Left ventricle myocardium inferior (tissue), 1 donor: ENCODE data around the gene NDUFS2. TPM values are rescaled to one million over a fixed set of nuclear protein-coding genes. Genes with fewer than 3 reads are reported as not detected.

Source experiments
- DNase-seq: peaks from one replicate; pipeline ENCODE4 v3.0.0-alpha.2; 2020
- H3K27ac ChIP-seq: fragments of 200-600 bp; replicated peaks from 2 replicates; pipeline ENCODE4 v1.8.0; 2021
- H3K27me3 ChIP-seq: fragments of 200-600 bp; 2 replicates; pipeline ENCODE4 v1.8.0; 2021; ENCODE audit warnings: low read depth
- H3K36me3 ChIP-seq: fragments of 200-600 bp; 2 replicates; pipeline ENCODE4 v1.8.0; 2021
- H3K4me1 ChIP-seq: fragments of 200-600 bp; 2 replicates; pipeline ENCODE4 v1.8.0; 2021
- H3K4me3 ChIP-seq: fragments of 200-600 bp; 2 replicates; pipeline ENCODE4 v1.8.0; 2021; ENCODE audit warnings: mild to moderate bottlenecking, moderate library complexity
- H3K9me3 ChIP-seq: fragments of 200-600 bp; replicated peaks from 2 replicates; pipeline ENCODE4 v1.8.0; 2021
- intact Hi-C: fragments of 100-400 bp; cut with micrococcal nuclease; formaldehyde crosslinking; loops from one replicate; pipeline ENCODE4 v1.11.0; 2022
- total RNA-seq: library from RNA; stranded (reverse); fragmentation: NEBNext Ultra II Directional; extraction: Animal tissue kit (Norgen Biotek cat#: 25700); gene quantifications from one replicate; pipeline ENCODE4 v1.2.1, GENCODE V29; 2021
- TF ChIP-seq, protein P1 (sequence below): fragments of 200-600 bp; IDR thresholded peaks from 2 replicates; pipeline ENCODE4 v1.8.0; 2021; ENCODE audit warnings: antibody characterized with exemption, mild to moderate bottlenecking, borderline replicate concordance
- donor health status: DM: no; HTN: yes; CAD: no; lungs with severe emphysema.

Gene NDUFS2
- total RNA-seq, 1 donor from 2014 or later = 302 TPM

GRCh38 chr1:161159087-161159912 lies 42.9 kb upstream of the NDUFS2 start, which contains the start of gene USP21:
TSS of gene USP21 (plus strand) at chr1:161159500. CDS start at chr1:161160641, 1,141 bp downstream.
- intact Hi-C loops = no loop called here
- DNase-seq = peak; percentile 95
- Histone ChIP-seq H3K27me3 (no peaks in the 10 kb centered on the region), H3K4me1 (peaks cover 48% of the 10 kb centered on the region), H3K4me3 (peak within 1 kb of the TSS; percentile 94), H3K27ac (peak within 1 kb of the TSS; percentile 95), H3K9me3 (no peaks in the 10 kb centered on the region), H3K36me3 (peaks cover 40% of the 10 kb centered on the region)
- TF ChIP-seq, protein P1, sequence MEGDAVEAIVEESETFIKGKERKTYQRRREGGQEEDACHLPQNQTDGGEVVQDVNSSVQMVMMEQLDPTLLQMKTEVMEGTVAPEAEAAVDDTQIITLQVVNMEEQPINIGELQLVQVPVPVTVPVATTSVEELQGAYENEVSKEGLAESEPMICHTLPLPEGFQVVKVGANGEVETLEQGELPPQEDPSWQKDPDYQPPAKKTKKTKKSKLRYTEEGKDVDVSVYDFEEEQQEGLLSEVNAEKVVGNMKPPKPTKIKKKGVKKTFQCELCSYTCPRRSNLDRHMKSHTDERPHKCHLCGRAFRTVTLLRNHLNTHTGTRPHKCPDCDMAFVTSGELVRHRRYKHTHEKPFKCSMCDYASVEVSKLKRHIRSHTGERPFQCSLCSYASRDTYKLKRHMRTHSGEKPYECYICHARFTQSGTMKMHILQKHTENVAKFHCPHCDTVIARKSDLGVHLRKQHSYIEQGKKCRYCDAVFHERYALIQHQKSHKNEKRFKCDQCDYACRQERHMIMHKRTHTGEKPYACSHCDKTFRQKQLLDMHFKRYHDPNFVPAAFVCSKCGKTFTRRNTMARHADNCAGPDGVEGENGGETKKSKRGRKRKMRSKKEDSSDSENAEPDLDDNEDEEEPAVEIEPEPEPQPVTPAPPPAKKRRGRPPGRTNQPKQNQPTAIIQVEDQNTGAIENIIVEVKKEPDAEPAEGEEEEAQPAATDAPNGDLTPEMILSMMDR = peak; percentile 35

DNA sequence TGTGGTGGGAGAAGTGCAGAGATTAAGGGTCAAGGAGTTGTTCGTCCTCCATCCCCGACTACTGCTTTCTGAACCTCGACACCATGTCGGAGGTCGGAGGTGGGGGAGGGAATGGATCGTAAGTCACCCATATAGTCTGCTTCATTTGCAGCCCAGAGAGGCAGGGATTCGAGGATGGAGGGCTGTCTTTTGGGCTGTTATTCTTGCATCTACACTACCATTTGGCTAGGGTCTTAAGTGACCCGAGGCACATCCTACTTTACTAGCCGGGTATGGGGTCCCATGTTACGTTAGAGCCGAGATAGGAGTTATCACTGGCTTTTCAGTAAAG lies 42.3 kb upstream of the NDUFS2 start:
- no peak for DNase-seq
- peak overlapping the region; percentile 95 for H3K27ac ChIP-seq
- peak overlapping the region; percentile 94 for H3K4me3 ChIP-seq
- TF ChIP-seq, protein P1 = no peak
- intact Hi-C loops = no loop called here
- H3K9me3 ChIP-seq = no peaks in the 10 kb centered on the region
- H3K27me3 ChIP-seq = no peaks in the 10 kb centered on the region
- H3K36me3 ChIP-seq = peaks cover 46% of the 10 kb centered on the region
- peaks cover 45% of the 10 kb centered on the region for H3K4me1 ChIP-seq

GRCh38 chr1:161160671-161161145 lies 41.5 kb upstream of the NDUFS2 start:
- peaks cover 46% of the 10 kb centered on the region for H3K36me3 ChIP-seq
- intact Hi-C loops = no loop called here
- peak overlapping the region; percentile 94 for H3K4me3 ChIP-seq
- no peaks in the 10 kb centered on the region for H3K27me3 ChIP-seq
- no peak overlapping the region for H3K27ac ChIP-seq
- H3K9me3 ChIP-seq = no peaks in the 10 kb centered on the region
- peaks cover 48% of the 10 kb centered on the region for H3K4me1 ChIP-seq
- TF ChIP-seq, protein P1 = no peak
- DNase-seq = no peak

DNA sequence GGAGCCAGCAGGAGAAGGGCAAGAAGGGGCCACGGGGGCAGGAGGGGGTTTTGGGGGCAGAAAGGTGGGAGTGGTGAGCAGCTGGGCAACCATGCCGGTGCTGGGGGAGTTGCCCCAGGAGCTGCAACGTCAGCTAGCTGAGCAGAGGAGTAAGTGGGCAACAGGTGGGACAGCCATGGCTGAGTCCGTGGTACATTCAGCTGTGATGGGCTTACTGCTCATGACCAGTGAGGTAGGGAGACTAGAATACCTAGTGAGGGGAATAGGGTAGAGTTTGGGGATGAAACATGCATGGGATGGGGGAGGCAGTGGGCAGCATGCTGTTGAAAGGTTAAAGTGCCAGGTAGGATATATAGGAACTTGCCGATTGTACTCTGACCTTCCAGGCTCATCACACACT lies 40.5 kb upstream of the NDUFS2 start:
- Histone ChIP-seq H3K27ac (no peak overlapping the region), H3K4me1 (peaks cover 54% of the 10 kb centered on the region)

DNA sequence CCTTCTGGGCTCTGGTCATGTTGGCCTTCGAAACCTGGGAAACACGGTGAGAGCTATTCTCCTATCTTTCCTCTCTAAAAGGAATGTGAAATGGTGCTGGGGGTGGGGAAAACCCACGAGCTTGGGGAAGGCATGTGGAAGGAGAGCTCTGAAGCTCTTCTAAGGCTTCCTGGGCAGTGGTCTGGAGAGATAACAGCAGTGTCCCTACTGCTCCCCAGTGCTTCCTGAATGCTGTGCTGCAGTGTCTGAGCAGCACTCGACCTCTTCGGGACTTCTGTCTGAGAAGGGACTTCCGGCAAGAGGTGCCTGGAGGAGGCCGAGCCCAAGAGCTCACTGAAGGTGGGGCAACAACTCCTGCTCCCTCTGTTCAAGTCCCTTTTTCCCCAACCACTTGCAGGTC lies 40.1 kb upstream of the NDUFS2 start:
- peaks cover 58% of the 10 kb centered on the region for H3K4me1 ChIP-seq
- DNase-seq = no peak
- intact Hi-C loops = no loop called here
- no peak overlapping the region for H3K27ac ChIP-seq
- TF ChIP-seq, protein P1 = no peak
- H3K36me3 ChIP-seq = peaks cover 40% of the 10 kb centered on the region
- no peaks in the 10 kb centered on the region for H3K27me3 ChIP-seq
- no peak overlapping the region for H3K4me3 ChIP-seq
- H3K9me3 ChIP-seq = no peaks in the 10 kb centered on the region

More for the DNA sequence above, 40.5 kb upstream of the NDUFS2 start:
- Histone ChIP-seq H3K9me3 (no peaks in the 10 kb centered on the region), H3K36me3 (peaks cover 44% of the 10 kb centered on the region), H3K27me3 (no peaks in the 10 kb centered on the region), H3K4me3 (no peak overlapping the region)
- no peak for DNase-seq
- intact Hi-C loops = no loop called here
- TF ChIP-seq, protein P1 = no peak
